Ishikawa (cell line): ENCODE data around the gene LDAH.

Experiments
- EGR1 ChIP-seq: IDR thresholded peaks from 2 replicates; pipeline ENCODE4 v1.6.1; 2012
- FOXM1 ChIP-seq: IDR thresholded peaks from 2 replicates; pipeline ENCODE4 v1.6.1; 2012; ENCODE audit warnings: low read depth, borderline replicate concordance
- TCF12 ChIP-seq: IDR thresholded peaks from 2 replicates; pipeline ENCODE4 v1.6.1; 2012; ENCODE audit warnings: low read depth
- YY1 ChIP-seq: IDR thresholded peaks from 2 replicates; pipeline ENCODE4 v1.6.1; 2012; ENCODE audit warnings: low read depth

DNA sequence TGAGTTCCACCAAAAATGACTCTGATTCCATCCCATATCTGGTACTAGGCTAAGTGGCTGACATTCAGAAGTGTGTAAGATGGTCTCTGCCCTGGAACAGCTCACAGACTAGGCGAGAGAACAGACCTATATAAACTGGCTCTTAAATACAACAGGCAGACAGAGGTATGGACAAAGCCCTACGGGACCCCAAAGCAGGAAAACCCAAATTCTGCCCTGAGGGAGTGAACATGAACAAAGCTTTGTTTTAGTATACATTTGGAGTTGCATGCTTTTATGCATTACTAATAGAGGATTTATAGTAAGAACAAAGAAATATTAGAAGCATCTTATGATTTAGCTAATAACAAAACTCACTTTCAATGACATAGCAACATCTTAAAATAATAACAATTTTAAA is 130.8 kb downstream of the LDAH start:
- TF ChIP-seq EGR1 (no peak), FOXM1 (no peak), YY1 (no peak), TCF12 (no peak)
